HG02884 (cell line): ENCODE data around the gene COBLL1.

Experiments
- ATAC-seq: cut with Tn5 transposase; IDR thresholded peaks from one replicate; pipeline ENCODE4 v1.9.1; 2021; ENCODE audit warnings: mild to moderate bottlenecking, moderate library complexity; ENCODE audit not compliant: unreplicated experiment

COBLL1 gene

GRCh38 chr2:164642946-164643555 is 198.6 kb downstream of the COBLL1 start:
- no peak for ATAC-seq

DNA sequence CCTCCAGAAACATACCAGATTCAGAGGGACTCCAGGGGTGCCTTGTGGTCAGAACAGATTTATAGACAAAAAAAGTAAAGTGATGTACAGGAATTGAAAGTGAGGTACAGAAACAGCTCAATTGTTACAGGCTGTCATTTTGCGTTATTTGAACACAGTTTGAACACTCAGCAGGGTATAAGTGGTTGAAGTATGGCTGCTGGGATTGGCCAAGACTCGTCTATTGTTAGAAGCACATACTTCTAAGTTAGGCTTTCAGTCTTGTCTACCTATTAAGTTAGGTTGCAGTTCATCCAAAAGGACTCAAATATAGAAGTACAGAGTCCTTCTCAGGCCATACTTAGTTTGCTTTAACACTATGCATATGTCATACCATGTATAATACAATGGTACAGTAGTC is 199.4 kb downstream of the COBLL1 start:
- ATAC-seq = no peak
